ENCODE measurements around the gene BICRA. TPM values are rescaled to one million over a fixed set of nuclear protein-coding genes. Genes with fewer than 3 reads are reported as not detected.

Gene BICRA
- total and polyA plus RNA-seq, 2 of the 8 experiments (the other 6 are each of a cell fraction or from before 2014, with no cell fraction given): 1.5 to 29.2 TPM

DNA sequence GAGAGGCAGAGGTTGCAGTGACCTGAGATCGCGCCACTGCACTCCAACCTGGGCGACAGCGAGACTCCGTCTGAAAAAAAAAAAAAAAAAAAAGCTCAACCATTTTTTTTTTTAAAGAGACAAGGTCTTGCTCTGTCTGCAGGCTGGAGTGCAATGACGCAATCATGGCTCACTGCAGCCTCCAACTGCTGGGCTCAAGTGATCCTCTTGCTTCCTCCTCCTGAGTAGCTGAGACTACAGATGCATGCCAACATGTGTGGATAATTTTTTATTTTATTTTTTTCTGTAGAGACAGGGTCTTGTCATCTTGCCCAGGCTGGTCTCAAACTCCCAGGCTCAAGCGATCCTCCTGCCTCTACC is 114.6 kb downstream of the BICRA start:
- Histone ChIP-seq H3K4me2 (ENCODE audit: insufficient read depth in 1 of 2, low read depth in 2 of 2, low read length in 2 of 2) (no peak overlapping the region), H3K27me3 (replicated peaks in 1 of 4; ENCODE audit: control insufficient read depth in 3 of 4, extremely low read depth in 1 of 4, insufficient read depth in 3 of 4, low read length in 3 of 4) (no peaks in the 10 kb centered on the region), H3K79me1 (ENCODE audit: low read depth, low read length) (no peaks in the 10 kb centered on the region; the same call in 1 of the 2 replicates), H2BK12ac (ENCODE audit: low read depth, low read length) (no peak overlapping the region), H2BK5ac (ENCODE audit: low read depth, low read length) (no peak overlapping the region), H2BK20ac (ENCODE audit: low read length) (no peak overlapping the region), H3K79me2 (ENCODE audit: control insufficient read depth in 1 of 2, insufficient read depth in 2 of 2, low read length in 2 of 2) (no peaks in the 10 kb centered on the region), H2AK5ac (ENCODE audit: low read depth, low read length) (no peak overlapping the region), H3K4me1 (replicated peaks in 1 of 4; ENCODE audit: control insufficient read depth in 3 of 4, insufficient read depth in 4 of 4, low read length in 3 of 4) (peaks cover 0 to 4% (median 3%) of the 10 kb centered on the region in 4 experiments; a peak in 4 of 7 replicates), H3K36me3 (ENCODE audit: control insufficient read depth in 2 of 4, insufficient read depth in 4 of 4, low read length in 3 of 4) (no peaks in the 10 kb centered on the region), H4K20me1 (replicated peaks in 1 of 2; ENCODE audit: control insufficient read depth in 1 of 2, insufficient read depth in 2 of 2, low read length in 2 of 2) (peaks cover 0 to 4% of the 10 kb centered on the region in 2 experiments), H4K5ac (ENCODE audit: insufficient read length, low read depth, low read length) (no peak overlapping the region), H3K27ac (ENCODE audit: low read depth, low read length) (no peak overlapping the region), H2BK15ac (ENCODE audit: low read length) (no peak overlapping the region), H3K14ac (ENCODE audit: insufficient read length) (no peak overlapping the region), H3K4me3 (ENCODE audit: extremely low read depth in 1 of 4, insufficient read depth in 2 of 4, low read depth in 3 of 4, low read length in 4 of 4) (no peak overlapping the region), H2BK120ac (replicated peaks; ENCODE audit: low read depth, low read length) (no peak overlapping the region), H4K8ac (ENCODE audit: extremely low read depth, insufficient read depth, low read length) (no peak overlapping the region), H3K9ac (replicated peaks in 1 of 4; ENCODE audit: extremely low read depth in 1 of 4, low read depth in 3 of 4, low read length in 3 of 4) (no peak overlapping the region), H3K23me2 (ENCODE audit: low read depth, low read length) (no peaks in the 10 kb centered on the region), H2AFZ (ENCODE audit: low read length) (no peak overlapping the region), H3K4ac (replicated peaks; ENCODE audit: insufficient read length, low read depth, low read length) (no peak overlapping the region), H3K23ac (ENCODE audit: insufficient read length) (no peak overlapping the region), H3K18ac (ENCODE audit: extremely low read depth, low read length) (no peak overlapping the region), H3K56ac (replicated peaks; ENCODE audit: insufficient read length, low read depth, low read length) (no peak overlapping the region), H3K9me3 (ENCODE audit: insufficient read depth in 2 of 2, low read depth in 1 of 2, low read length in 1 of 2) (no peaks in the 10 kb centered on the region), H4K91ac (replicated peaks; ENCODE audit: insufficient read length, low read length) (no peak overlapping the region)
- DNase-seq (ENCODE audit: low read depth in 1 of 2, low spot score in 2 of 2) (no peak), FAIRE-seq (no peak)
- WGBS, 2 experiments (ENCODE audit: extremely low coverage in 1 of 2, insufficient coverage in 1 of 2, insufficient read length in 1 of 2, insufficient replicate concordance in 2 of 2, low coverage in 1 of 2, low lambda C conversion rate in 2 of 2, missing lambda C conversion rate in 1 of 2): 82% methylated on average over 5 of the region's 7 CpGs; no CpG with 5 or more reads in 1 of the 2 experiments
- CTCF ChIA-PET (ENCODE audit: partially characterized antibody): interaction anchor here (0.6 to 15.9 kb wide), 8 partner anchors 8 to 427 kb away, joined by 3 to 143 read pairs (median 4); partner anchors contain the start of genes EHD2 and NOP53
- POLR2A ChIA-PET (ENCODE audit: partially characterized antibody): interaction anchor here (0.6 to 2.3 kb wide), 8 partner anchors 8 to 327 kb away, joined by 3 to 10 read pairs (median 4); partner anchors contain the start of genes EHD2 and NOP53
- TF ChIP-seq SIRT6 (IDR thresholded peaks at IDR 0.05; ENCODE audit: low read length) (no peak), JUN (IDR thresholded peaks at IDR 0.05; ENCODE audit: low read depth, low read length) (no peak), RFX5 (IDR thresholded peaks at IDR 0.05; ENCODE audit: borderline replicate concordance, low read depth, low read length) (no peak)

Data from H1 (cell line).